ENCODE data around the gene CRB2.

Gene CRB2

GRCh38 chr9:123348317-123348992, 7.5 kb upstream of the CRB2 start:
- no peak for DNase-seq (ENCODE audit: low spot score)

GRCh38 chr9:123349033-123349432, 7.0 kb upstream of the CRB2 start:
- no peak for DNase-seq (ENCODE audit: low spot score)

GRCh38 chr9:123349691-123350480, 6.1 kb upstream of the CRB2 start:
- DNase-seq (ENCODE audit: low spot score), result peak; percentile 53

- DNase-seq (ENCODE audit: low spot score), result no peak
Measured at GRCh38 chr9:123350590-123351310, 5.2 kb upstream of the CRB2 start.

- DNase-seq (ENCODE audit: low spot score), result no peak
Measured at GRCh38 chr9:123353041-123353440, 3.0 kb upstream of the CRB2 start.

- DNase-seq (ENCODE audit: low spot score), result peak; percentile 45
Measured at GRCh38 chr9:123353984-123354591, 1.9 kb upstream of the CRB2 start.

- DNase-seq (ENCODE audit: low spot score), result peak; percentile 32
Measured at GRCh38 chr9:123354806-123355508, 1.0 kb upstream of the CRB2 start.

- no peak for DNase-seq (ENCODE audit: low spot score)
Measured at GRCh38 chr9:123356851-123357742, 1.1 kb downstream of the CRB2 start.

- no peak for DNase-seq (ENCODE audit: low spot score)
Measured at GRCh38 chr9:123357743-123358059, 1.7 kb downstream of the CRB2 start.

- peak; percentile 75 for DNase-seq (ENCODE audit: low spot score)
Measured at GRCh38 chr9:123358181-123358905, 2.3 kb downstream of the CRB2 start.

- no peak for DNase-seq (ENCODE audit: low spot score)
Measured at GRCh38 chr9:123359106-123359505, 3.1 kb downstream of the CRB2 start.

- DNase-seq (ENCODE audit: low spot score), result no peak
Measured at GRCh38 chr9:123359546-123359945, 3.5 kb downstream of the CRB2 start.

- DNase-seq (ENCODE audit: low spot score), result no peak
Measured at GRCh38 chr9:123360161-123361085, 4.4 kb downstream of the CRB2 start.

GRCh38 chr9:123361086-123361730, 5.2 kb downstream of the CRB2 start:
- DNase-seq (ENCODE audit: low spot score), result no peak

- no peak for DNase-seq (ENCODE audit: low spot score)
Measured at GRCh38 chr9:123361731-123362510, 5.9 kb downstream of the CRB2 start.

- no peak for DNase-seq (ENCODE audit: low spot score)
Measured at GRCh38 chr9:123362856-123363255, 6.9 kb downstream of the CRB2 start.

- peak; percentile 65 for DNase-seq (ENCODE audit: low spot score)
Measured at GRCh38 chr9:123364241-123364824, 8.3 kb downstream of the CRB2 start.
